HG03432 (cell line): ENCODE data around the gene ST7.

ENCODE experiments used
- ATAC-seq: cut with Tn5 transposase; IDR thresholded peaks from one replicate; pipeline ENCODE4 v1.9.1; 2021; ENCODE audit warnings: mild to moderate bottlenecking, moderate library complexity; ENCODE audit not compliant: unreplicated experiment

Gene ST7

GRCh38 chr7:117248829-117249228 is 295.5 kb downstream of the ST7 start:
- no peak for ATAC-seq

GRCh38 chr7:117249696-117250095 is 296.4 kb downstream of the ST7 start:
- no peak for ATAC-seq

GRCh38 chr7:117250245-117250644 is 296.9 kb downstream of the ST7 start:
- no peak for ATAC-seq

- no peak for ATAC-seq
Measured at GRCh38 chr7:117250801-117251200, 297.5 kb downstream of the ST7 start.

GRCh38 chr7:117251687-117252086 is 298.4 kb downstream of the ST7 start:
- peak; percentile 67 for ATAC-seq

- ATAC-seq, result no peak
Measured at GRCh38 chr7:117259615-117260014, 306.3 kb downstream of the ST7 start.

- no peak for ATAC-seq
Measured at GRCh38 chr7:117262546-117262945, 309.2 kb downstream of the ST7 start.

- ATAC-seq, result no peak
Measured at GRCh38 chr7:117264716-117265115, 311.4 kb downstream of the ST7 start.

- ATAC-seq, result no peak
Measured at GRCh38 chr7:117269417-117269816, 316.1 kb downstream of the ST7 start.

GRCh38 chr7:117269886-117270285 is 316.6 kb downstream of the ST7 start:
- ATAC-seq, result no peak

GRCh38 chr7:117270371-117270770 is 317.1 kb downstream of the ST7 start:
- ATAC-seq, result no peak

GRCh38 chr7:117271566-117271965 is 318.3 kb downstream of the ST7 start:
- ATAC-seq, result no peak

GRCh38 chr7:117272017-117272759 is 318.9 kb downstream of the ST7 start:
- no peak for ATAC-seq

GRCh38 chr7:117273325-117273724 is 320.0 kb downstream of the ST7 start:
- ATAC-seq, result no peak

GRCh38 chr7:117273814-117274225 is 320.5 kb downstream of the ST7 start:
- no peak for ATAC-seq

- no peak for ATAC-seq
Measured at GRCh38 chr7:117274951-117275350, 321.6 kb downstream of the ST7 start.

GRCh38 chr7:117277576-117277975 is 324.3 kb downstream of the ST7 start:
- no peak for ATAC-seq

GRCh38 chr7:117278040-117278439 is 324.7 kb downstream of the ST7 start:
- no peak for ATAC-seq

GRCh38 chr7:117279203-117279602 is 325.9 kb downstream of the ST7 start:
- no peak for ATAC-seq
